ENCODE results near the gene ZNF462. TPM values are rescaled to one million over a fixed set of nuclear protein-coding genes. Genes with fewer than 3 reads are reported as not detected.

Gene ZNF462
- total and polyA plus RNA-seq, 5 experiments from 2014 or later: not detected

DNA sequence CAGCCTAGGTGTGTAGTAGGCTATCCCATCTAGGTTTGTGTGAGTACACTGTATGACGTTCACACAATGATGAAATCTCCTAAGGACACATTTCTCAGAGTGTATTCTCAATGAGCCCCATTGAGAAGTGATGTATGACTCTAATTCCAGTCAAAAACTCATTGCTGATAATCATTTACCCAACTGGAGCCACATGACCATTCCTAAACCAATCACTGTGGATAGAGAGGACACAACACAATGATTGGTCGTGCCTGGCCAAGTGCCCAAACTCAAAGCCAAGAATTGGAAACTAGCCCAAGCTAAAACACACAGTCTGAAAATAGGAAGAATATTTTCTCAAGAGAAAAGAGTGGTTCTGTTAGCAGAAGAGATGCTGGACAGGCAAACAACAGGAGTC is 191.2 kb downstream of the ZNF462 start:
- Mint-ChIP-seq H3K27me3 (peaks cover 0 to 15% (median 2%) of the 10 kb centered on the region in 5 donors), H3K4me1 (no peaks in the 10 kb centered on the region)
- ATAC-seq: no peak

DNA sequence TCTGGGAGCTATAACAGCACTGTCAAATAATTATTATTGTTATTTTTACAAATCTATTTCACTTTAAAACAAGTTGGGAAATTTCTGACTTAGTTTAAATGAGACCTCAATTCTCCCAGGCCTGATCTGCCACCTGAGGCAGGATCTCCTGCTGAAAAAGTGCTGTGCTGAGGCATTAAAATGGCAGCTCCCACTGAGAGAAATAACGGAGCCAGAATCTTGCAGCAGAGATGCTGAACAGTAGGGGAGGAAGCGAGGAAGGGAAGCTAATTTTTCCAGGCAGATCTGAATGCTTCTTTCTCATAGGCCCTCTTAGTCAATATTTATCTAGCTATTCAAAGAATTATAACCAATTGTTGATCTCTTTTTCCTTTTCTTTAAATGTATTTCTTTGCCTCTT is 196.3 kb downstream of the ZNF462 start:
- POLR2A ChIA-PET: no interaction called here
- no peak for DNase-seq
- H3K4me1 Mint-ChIP-seq: peaks cover 0 to 2% (median 0%) of the 10 kb centered on the region in 4 donors
- ATAC-seq: no peak
- H3K4me3 Mint-ChIP-seq: no peak overlapping the region
- H3K27me3 Mint-ChIP-seq: peaks cover 0 to 13% (median 2%) of the 10 kb centered on the region in 5 donors
- H3K9me3 Mint-ChIP-seq: no peaks in the 10 kb centered on the region
- no peak overlapping the region for H3K27ac Mint-ChIP-seq
- no peaks in the 10 kb centered on the region for H3K36me3 Mint-ChIP-seq

More for the DNA sequence above, 191.2 kb downstream of the ZNF462 start:
- no peak for DNase-seq
- Mint-ChIP-seq H3K4me3 (no peak overlapping the region), H3K36me3 (no peaks in the 10 kb centered on the region), H3K27ac (no peak overlapping the region), H3K9me3 (no peaks in the 10 kb centered on the region)
- POLR2A ChIA-PET: no interaction called here

DNA sequence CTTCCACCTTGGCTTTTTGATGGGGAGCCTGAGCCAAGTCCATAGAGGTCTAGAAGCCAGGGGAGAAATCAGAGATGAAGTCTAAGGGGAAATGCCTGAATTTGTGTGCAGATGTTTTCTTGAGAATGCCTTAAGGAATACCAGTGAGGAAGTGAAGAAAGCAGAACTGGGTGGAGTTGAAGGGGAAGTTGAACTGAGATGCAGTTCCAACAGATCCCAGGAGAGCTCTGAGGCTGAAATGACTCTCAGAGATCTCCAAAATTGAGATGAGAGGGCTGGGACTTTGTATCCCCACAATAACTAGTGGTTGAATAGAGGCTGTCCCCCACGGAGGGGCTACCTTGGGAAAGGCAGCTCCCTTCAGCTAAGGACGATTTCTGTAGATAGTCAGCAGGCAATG is 197.1 kb downstream of the ZNF462 start:
- H3K27ac Mint-ChIP-seq: no peak overlapping the region
- no peaks in the 10 kb centered on the region for H3K36me3 Mint-ChIP-seq

More for the DNA sequence above, 197.1 kb downstream of the ZNF462 start:
- POLR2A ChIA-PET: no interaction called here
- H3K27me3 Mint-ChIP-seq: peaks cover 0 to 13% (median 0%) of the 10 kb centered on the region in 5 donors
- H3K4me1 Mint-ChIP-seq: peaks cover 0 to 2% (median 0%) of the 10 kb centered on the region in 4 donors
- H3K9me3 Mint-ChIP-seq: no peaks in the 10 kb centered on the region
- DNase-seq (no peak), ATAC-seq (no peak)
- H3K4me3 Mint-ChIP-seq: no peak overlapping the region

Measured in naive thymus-derived CD8-positive, alpha-beta T cell (primary cell).